GM23338 (cell line): ENCODE measurements around the gene SLC4A5. TPM values are rescaled to one million over a fixed set of nuclear protein-coding genes. Genes with fewer than 3 reads are reported as not detected.
A peak's percentile ranks its signal among the peaks of the same experiment; 100 is the strongest.

Experiments used
- ATAC-seq: fragments of 200-7000 bp; cut with Tn5 transposase; 3 replicates; pipeline ENCODE4 v1.9.1; 2020
- DNase-seq: peaks from one replicate; pipeline ENCODE4 v3.0.0-alpha.2; 2015; ENCODE audit warnings: low spot score
- H2AFZ ChIP-seq: fragments of 200-600 bp; sonication (generic); 2 replicates; pipeline ENCODE4 v1.8.0; 2016; ENCODE audit warnings: antibody characterized with exemption, mild to moderate bottlenecking, moderate library complexity
- H3F3A ChIP-seq: fragments of 200-600 bp; sonication (generic); replicated peaks from 2 replicates; pipeline ENCODE4 v1.8.0; 2017; ENCODE audit warnings: antibody characterized with exemption, mixed run types, low read depth
- H3K27ac ChIP-seq: fragments of 200-600 bp; sonication (generic); 2 replicates; pipeline ENCODE4 v1.6.1; 2016; ENCODE audit warnings: low read depth
- H3K27me3 ChIP-seq: fragments of 200-600 bp; sonication (generic); 2 replicates; pipeline ENCODE4 v1.8.0; 2016; ENCODE audit warnings: mild to moderate bottlenecking, mixed run types, moderate library complexity; ENCODE audit not compliant: insufficient read depth
- H3K36me3 ChIP-seq: fragments of 200-600 bp; sonication (generic); 2 replicates; pipeline ENCODE4 v1.8.0; 2016; ENCODE audit warnings: mild to moderate bottlenecking; ENCODE audit not compliant: insufficient read depth
- H3K4me1 ChIP-seq: fragments of 200-600 bp; sonication (generic); 2 replicates; pipeline ENCODE4 v1.8.0; 2016; ENCODE audit warnings: mild to moderate bottlenecking, moderate library complexity; ENCODE audit not compliant: insufficient read depth
- H3K4me2 ChIP-seq: fragments of 200-600 bp; sonication (generic); 2 replicates; pipeline ENCODE4 v1.7.1; 2017; ENCODE audit warnings: mixed run types
- H3K4me3 ChIP-seq: fragments of 200-600 bp; sonication (generic); 2 replicates; pipeline ENCODE4 v1.6.1; 2016; ENCODE audit warnings: mixed run types
- H3K79me2 ChIP-seq: fragments of 200-600 bp; sonication (generic); replicated peaks from 2 replicates; pipeline ENCODE4 v1.8.0; 2017; ENCODE audit warnings: mild to moderate bottlenecking; ENCODE audit not compliant: insufficient read depth
- H3K9me2 ChIP-seq: fragments of 200-600 bp; sonication (generic); 2 replicates; pipeline ENCODE4 v1.8.0; 2017; ENCODE audit not compliant: insufficient read depth
- H4K20me1 ChIP-seq: fragments of 200-600 bp; sonication (generic); replicated peaks from 2 replicates; pipeline ENCODE4 v1.8.0; 2017; ENCODE audit warnings: mild to moderate bottlenecking; ENCODE audit not compliant: insufficient read depth
- H3K27ac Mint-ChIP-seq: 2 replicates; pipeline ENCODE4 v1.8.0; 2020; ENCODE audit warnings: inconsistent platforms, mild to moderate bottlenecking, moderate library complexity, mixed read lengths
- H3K27me3 Mint-ChIP-seq: 3 replicates; pipeline ENCODE4 v1.8.0; 2022; ENCODE audit warnings: low read depth, mild to moderate bottlenecking, moderate library complexity, mixed read lengths, inconsistent platforms; ENCODE audit not compliant: insufficient read depth, poor library complexity
- H3K36me3 Mint-ChIP-seq: 3 replicates; pipeline ENCODE4 v1.8.0; 2021; ENCODE audit warnings: low read depth, mild to moderate bottlenecking, inconsistent platforms, moderate library complexity, mixed read lengths
- H3K4me1 Mint-ChIP-seq: 3 replicates; pipeline ENCODE4 v1.8.0; 2020; ENCODE audit warnings: mild to moderate bottlenecking, inconsistent platforms, mixed read lengths
- H3K4me3 Mint-ChIP-seq: 3 replicates; pipeline ENCODE4 v1.8.0; 2021; ENCODE audit warnings: moderate library complexity, mild to moderate bottlenecking, inconsistent platforms, mixed read lengths
- H3K9me3 Mint-ChIP-seq: 3 replicates; pipeline ENCODE4 v1.8.0; 2020; ENCODE audit warnings: moderate library complexity, mild to moderate bottlenecking, inconsistent platforms, mixed read lengths
- CREB1 ChIP-seq: fragments of 250-450 bp; sonication (Bioruptor Pico); IDR thresholded peaks from 2 replicates; pipeline ENCODE4 v1.5.0; 2020; ENCODE audit warnings: low read depth, mild to moderate bottlenecking, moderate library complexity
- ETS1 ChIP-seq: IDR thresholded peaks from 2 replicates; pipeline ENCODE4 v1.6.1; 2016; ENCODE audit warnings: antibody characterized with exemption
- EZH2 ChIP-seq: fragments of 200-600 bp; sonication (generic); IDR thresholded peaks from one replicate; pipeline ENCODE4 v1.8.0; 2017; ENCODE audit warnings: antibody characterized with exemption, mild to moderate bottlenecking, low read depth; ENCODE audit not compliant: unreplicated experiment
- EZH2phosphoT487 ChIP-seq: fragments of 200-600 bp; sonication (generic); IDR thresholded peaks from one replicate; pipeline ENCODE4 v1.8.1; 2018; ENCODE audit warnings: antibody characterized with exemption; ENCODE audit not compliant: unreplicated experiment
- JUNB ChIP-seq: IDR thresholded peaks from one replicate; pipeline ENCODE4 v1.6.1; 2016; ENCODE audit warnings: antibody characterized with exemption; ENCODE audit not compliant: unreplicated experiment
- NANOG ChIP-seq: IDR thresholded peaks from 2 replicates; pipeline ENCODE4 v1.6.1; 2016; ENCODE audit warnings: antibody characterized with exemption, borderline replicate concordance
- POLR2AphosphoS5 ChIP-seq: IDR thresholded peaks from 2 replicates; pipeline ENCODE4 v1.6.1; 2016; ENCODE audit warnings: antibody characterized with exemption, low read depth
- STAT1 ChIP-seq: IDR thresholded peaks from one replicate; pipeline ENCODE4 v1.6.1; 2016; ENCODE audit warnings: antibody characterized with exemption; ENCODE audit not compliant: unreplicated experiment
- ZNF114 ChIP-seq: fragments of 250-450 bp; sonication (Bioruptor Pico); IDR thresholded peaks from 2 replicates; pipeline ENCODE4 v1.5.0; 2020; ENCODE audit warnings: mild to moderate bottlenecking, moderate library complexity
- ZNF331 ChIP-seq: fragments of 250-450 bp; sonication (Bioruptor Pico); IDR thresholded peaks from 2 replicates; pipeline ENCODE4 v1.5.0; 2020; ENCODE audit warnings: low read depth, mild to moderate bottlenecking, moderate library complexity
- polyA plus RNA-seq: library from polyadenylated mRNA; unstranded; fragments of >200 nt; fragmentation: Nextera tagmentation; extraction: Ambion mirVana; gene quantifications from 2 replicates; pipeline ENCODE4 v1.2.1, GENCODE V29; 2016
- total RNA-seq: library from RNA; depleted of rRNA; stranded (reverse); fragments of >200 nt; shearing (Covaris generic); gene quantifications from 2 replicates; pipeline ENCODE4 v1.2.3, GENCODE V29; 2014
- TF ChIP-seq, protein P1 (sequence below), 2 experiments: fragments of 200-600 bp in 1 of 2; sonication (generic) in 1 of 2; conservative IDR thresholded peaks; 2 replicates each; pipeline versions ENCODE4 v1.5.1 to v1.6.1; 2016 to 2017; ENCODE audit warnings: antibody characterized with exemption in 2 of 2, low read depth in 2 of 2, mild to moderate bottlenecking in 2 of 2, moderate library complexity in 1 of 2
- TF ChIP-seq, protein P2 (sequence below): IDR thresholded peaks from one replicate; pipeline ENCODE4 v1.6.1; 2018; ENCODE audit warnings: antibody characterized with exemption; ENCODE audit not compliant: unreplicated experiment

Gene SLC4A5
- total and polyA plus RNA-seq, 2 experiments from 2014 or later, result 0.24 to 0.70 TPM

DNA sequence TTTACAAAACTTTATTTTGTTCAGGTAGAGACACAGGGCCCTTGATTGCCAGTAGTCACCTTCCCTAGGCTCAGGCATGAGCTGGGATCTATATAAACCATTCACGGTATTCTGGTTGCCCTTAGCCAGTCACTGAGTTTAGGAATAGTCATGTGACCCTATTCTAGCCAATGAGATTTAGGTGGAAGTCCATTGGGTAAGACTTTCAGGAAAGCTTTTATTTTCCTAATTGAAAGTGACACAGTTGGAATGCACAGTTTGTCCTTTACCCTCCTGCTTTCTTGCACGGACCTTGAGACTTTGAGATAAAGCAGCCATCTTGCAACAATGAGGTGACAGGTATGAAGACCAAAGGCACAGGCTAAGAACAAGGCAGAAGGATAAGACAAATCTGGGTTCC is 21.5 kb downstream of the SLC4A5 start:
- Mint-ChIP-seq H3K36me3 (no peaks in the 10 kb centered on the region), H3K9me3 (no peaks in the 10 kb centered on the region), H3K4me3 (no peak overlapping the region), H3K4me1 (peaks cover 7% of the 10 kb centered on the region), H3K27me3 (no peaks in the 10 kb centered on the region), H3K27ac (no peak overlapping the region)
- Histone ChIP-seq H3K27ac (no peak overlapping the region), H2AFZ (0 out of 2 replicates have a peak overlapping the region, but pooled peaks have one; percentile 38), H4K20me1 (no peaks in the 10 kb centered on the region), H3K27me3 (no peaks in the 10 kb centered on the region), H3F3A (no peaks in the 10 kb centered on the region), H3K4me2 (no peak overlapping the region), H3K4me3 (no peak overlapping the region), H3K9me2 (no peaks in the 10 kb centered on the region; the same call in 1 of the 2 replicates), H3K79me2 (no peaks in the 10 kb centered on the region), H3K36me3 (no peaks in the 10 kb centered on the region), H3K4me1 (no peaks in the 10 kb centered on the region)
- ATAC-seq (no peak), DNase-seq (peak; percentile 16)
- TF ChIP-seq, protein P1, sequence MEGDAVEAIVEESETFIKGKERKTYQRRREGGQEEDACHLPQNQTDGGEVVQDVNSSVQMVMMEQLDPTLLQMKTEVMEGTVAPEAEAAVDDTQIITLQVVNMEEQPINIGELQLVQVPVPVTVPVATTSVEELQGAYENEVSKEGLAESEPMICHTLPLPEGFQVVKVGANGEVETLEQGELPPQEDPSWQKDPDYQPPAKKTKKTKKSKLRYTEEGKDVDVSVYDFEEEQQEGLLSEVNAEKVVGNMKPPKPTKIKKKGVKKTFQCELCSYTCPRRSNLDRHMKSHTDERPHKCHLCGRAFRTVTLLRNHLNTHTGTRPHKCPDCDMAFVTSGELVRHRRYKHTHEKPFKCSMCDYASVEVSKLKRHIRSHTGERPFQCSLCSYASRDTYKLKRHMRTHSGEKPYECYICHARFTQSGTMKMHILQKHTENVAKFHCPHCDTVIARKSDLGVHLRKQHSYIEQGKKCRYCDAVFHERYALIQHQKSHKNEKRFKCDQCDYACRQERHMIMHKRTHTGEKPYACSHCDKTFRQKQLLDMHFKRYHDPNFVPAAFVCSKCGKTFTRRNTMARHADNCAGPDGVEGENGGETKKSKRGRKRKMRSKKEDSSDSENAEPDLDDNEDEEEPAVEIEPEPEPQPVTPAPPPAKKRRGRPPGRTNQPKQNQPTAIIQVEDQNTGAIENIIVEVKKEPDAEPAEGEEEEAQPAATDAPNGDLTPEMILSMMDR (conservative IDR thresholded peaks at IDR 0.05; ENCODE audit: low read depth in 2 of 2), result no peak
- TF ChIP-seq ZNF114 (no peak), STAT1 (no peak), EZH2 (no peak), NANOG (no peak), ETS1 (no peak), JUNB (no peak), ZNF331 (CRISPR knock-in tag) (no peak), POLR2AphosphoS5 (no peak), CREB1 (CRISPR knock-in tag) (no peak), EZH2phosphoT487 (no peak)
- TF ChIP-seq, protein P2, sequence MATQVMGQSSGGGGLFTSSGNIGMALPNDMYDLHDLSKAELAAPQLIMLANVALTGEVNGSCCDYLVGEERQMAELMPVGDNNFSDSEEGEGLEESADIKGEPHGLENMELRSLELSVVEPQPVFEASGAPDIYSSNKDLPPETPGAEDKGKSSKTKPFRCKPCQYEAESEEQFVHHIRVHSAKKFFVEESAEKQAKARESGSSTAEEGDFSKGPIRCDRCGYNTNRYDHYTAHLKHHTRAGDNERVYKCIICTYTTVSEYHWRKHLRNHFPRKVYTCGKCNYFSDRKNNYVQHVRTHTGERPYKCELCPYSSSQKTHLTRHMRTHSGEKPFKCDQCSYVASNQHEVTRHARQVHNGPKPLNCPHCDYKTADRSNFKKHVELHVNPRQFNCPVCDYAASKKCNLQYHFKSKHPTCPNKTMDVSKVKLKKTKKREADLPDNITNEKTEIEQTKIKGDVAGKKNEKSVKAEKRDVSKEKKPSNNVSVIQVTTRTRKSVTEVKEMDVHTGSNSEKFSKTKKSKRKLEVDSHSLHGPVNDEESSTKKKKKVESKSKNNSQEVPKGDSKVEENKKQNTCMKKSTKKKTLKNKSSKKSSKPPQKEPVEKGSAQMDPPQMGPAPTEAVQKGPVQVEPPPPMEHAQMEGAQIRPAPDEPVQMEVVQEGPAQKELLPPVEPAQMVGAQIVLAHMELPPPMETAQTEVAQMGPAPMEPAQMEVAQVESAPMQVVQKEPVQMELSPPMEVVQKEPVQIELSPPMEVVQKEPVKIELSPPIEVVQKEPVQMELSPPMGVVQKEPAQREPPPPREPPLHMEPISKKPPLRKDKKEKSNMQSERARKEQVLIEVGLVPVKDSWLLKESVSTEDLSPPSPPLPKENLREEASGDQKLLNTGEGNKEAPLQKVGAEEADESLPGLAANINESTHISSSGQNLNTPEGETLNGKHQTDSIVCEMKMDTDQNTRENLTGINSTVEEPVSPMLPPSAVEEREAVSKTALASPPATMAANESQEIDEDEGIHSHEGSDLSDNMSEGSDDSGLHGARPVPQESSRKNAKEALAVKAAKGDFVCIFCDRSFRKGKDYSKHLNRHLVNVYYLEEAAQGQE, result no peak
